Fibroblast of skin of back (primary cell): ENCODE data around the gene CCDC102B. TPM values are rescaled to one million over a fixed set of nuclear protein-coding genes. Genes with fewer than 3 reads are reported as not detected.
A peak's percentile ranks its signal among the peaks of the same experiment; 100 is the strongest.
"Not testable (repeated sequence)": the region's sequence is repeated elsewhere in the genome, so short reads cannot be mapped to it uniquely, and the experiment has no call there.

ENCODE experiments used
- DNase-seq: peaks from one replicate; pipeline ENCODE4 v3.0.0-alpha.2; 2013
- polyA plus RNA-seq, 2 experiments: library from polyadenylated mRNA; unstranded; fragments of 120-200 nt; gene quantifications; one replicate each; pipeline ENCODE4 v1.2.1, GENCODE V29; 2013; ENCODE audit not compliant: insufficient read length in 2 of 2

The CCDC102B gene
- polyA plus RNA-seq (2013, experiment 1 of 2; ENCODE audit: insufficient read length), result 3.3 TPM
- polyA plus RNA-seq (2013, experiment 2 of 2; ENCODE audit: insufficient read length), result 4.3 TPM

GRCh38 chr18:68797871-68798270 is at the start of gene CCDC102B:
TSS of gene CCDC102B (plus strand) at chr18:68798080. CDS start at chr18:68836764, 38,684 bp downstream.
- peak; percentile 73 for DNase-seq

- DNase-seq, result peak; percentile 53
These were observed 40.8 kb upstream of the CCDC102B start for GRCh38 chr18:68757126-68757525.

DNA sequence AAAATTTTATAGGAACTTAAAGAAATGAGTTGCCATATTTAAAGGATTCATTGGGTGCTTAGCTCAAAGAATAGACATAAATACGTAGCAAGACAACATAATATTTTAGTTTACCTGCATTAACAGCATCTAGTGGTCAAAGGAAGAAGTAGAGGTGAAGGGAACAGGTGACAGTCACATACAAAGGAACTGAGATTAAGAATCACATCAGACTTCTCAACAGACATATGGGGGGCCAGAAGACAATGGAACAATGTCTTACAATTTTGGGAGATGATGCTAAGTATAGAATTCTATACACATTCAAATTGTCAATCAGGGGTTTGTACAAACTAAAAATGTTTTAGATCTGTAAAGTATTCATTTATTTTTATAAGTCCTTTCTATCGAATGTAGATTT is 38.6 kb upstream of the CCDC102B start:
- DNase-seq, result no peak

- peak; percentile 84 for DNase-seq
These were observed 34.8 kb upstream of the CCDC102B start for GRCh38 chr18:68763083-68763482.

DNA sequence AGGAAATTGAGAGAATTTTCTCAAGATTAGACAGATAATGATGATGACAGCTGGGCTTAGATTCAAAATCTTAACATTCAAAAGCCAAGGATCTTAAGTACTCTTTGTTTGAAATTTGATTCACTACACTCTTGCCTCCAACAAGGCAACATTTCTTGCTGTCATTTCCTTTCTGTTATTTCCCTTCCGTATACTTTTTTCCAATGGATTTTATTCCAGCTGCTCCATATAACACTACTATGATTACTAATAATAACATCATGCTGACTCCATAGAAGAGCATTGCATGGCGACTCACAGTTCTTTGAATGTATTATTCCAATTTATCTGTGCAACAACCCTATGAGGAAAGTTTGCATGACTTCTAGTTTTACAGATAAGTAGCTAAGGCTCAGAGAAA is 33.9 kb upstream of the CCDC102B start:
- DNase-seq, result peak; percentile 69

GRCh38 chr18:68766433-68766832 is 31.4 kb upstream of the CCDC102B start:
- DNase-seq, result no peak

DNA sequence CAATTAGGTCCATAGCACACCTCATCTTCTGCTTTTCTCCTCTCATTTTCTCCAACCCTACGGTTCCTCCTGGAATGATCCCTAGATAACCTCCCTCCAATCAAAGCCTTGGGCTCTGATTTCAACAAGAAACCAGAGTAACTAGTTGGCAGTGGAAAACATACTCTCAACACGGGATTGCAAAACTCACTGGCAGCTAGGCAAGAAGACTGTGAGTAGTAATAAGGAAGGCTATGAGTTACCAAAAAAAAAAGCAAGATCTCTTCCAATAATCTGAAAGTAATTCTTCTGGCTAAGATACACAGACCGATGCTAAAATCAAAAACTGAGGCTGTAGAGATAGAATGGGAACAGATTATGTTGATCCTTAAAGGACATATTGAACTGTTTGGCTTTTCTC is 28.4 kb upstream of the CCDC102B start:
- DNase-seq, result no peak

DNA sequence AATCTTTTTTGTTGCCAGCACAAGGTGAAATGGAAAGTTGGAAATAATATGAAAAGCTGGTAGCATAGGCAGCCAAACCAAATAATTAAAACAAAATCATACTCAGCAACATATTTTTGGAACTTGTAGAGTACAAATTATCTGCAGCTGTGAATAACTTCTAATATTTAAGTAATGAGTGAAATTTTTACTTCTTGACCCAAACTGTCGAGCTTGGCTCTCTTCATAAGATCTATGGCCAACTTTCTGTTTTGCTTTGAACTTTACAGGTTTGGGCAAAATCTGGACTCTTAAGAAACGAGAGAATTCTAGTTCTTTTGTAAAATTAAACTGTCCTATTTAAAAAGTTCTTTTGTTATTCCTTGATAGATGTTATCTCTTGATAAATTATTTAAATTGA is 25.6 kb upstream of the CCDC102B start:
- no peak for DNase-seq

DNA sequence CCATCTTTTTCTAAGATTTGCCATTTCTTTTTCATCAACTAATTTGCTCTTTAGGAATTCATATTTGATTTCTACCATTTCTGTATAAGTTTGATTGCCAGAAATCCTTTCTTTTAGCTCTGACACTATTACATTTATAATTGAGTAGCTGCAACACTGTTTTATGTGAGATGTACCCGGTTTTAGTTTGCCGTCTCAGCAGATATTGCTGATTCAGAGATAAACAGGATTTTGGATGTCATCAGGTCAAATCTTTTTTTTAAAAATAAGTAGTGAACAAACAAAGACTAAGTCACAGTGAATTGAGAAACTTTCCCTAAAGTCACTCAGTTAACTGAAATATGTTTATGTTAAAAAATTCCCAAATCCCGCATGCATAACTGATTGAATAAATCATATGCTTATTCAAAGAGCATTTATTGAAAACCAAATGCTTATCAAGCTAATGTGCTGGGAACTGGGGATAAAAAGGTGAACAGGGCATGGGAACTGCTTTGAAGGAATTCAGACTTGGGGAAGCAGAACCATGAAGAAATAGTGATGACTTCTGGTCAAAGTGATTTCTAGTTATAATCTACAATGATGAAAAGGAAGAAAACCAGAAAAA is 19.5 kb upstream of the CCDC102B start:
- no peak for DNase-seq

DNA sequence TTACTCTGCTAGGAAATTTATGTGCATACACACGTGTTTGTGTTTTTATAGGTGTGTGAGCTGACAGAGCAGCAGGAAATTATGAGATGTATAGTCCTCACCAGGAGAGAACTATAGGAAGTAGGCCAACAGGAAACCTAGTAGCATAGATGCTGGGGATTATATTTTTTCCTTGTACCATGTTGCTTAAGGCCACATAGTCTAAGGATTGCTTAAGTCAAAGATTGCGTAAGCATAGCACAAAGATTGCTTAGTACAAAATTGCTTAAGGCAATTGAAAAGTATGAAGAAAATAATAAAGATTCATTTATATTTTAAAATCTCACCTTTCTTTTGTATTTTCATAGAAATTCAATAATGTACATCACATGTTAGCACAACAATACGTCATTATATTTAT is 18.7 kb upstream of the CCDC102B start:
- DNase-seq, result no peak

GRCh38 chr18:68780802-68781635 is 16.9 kb upstream of the CCDC102B start:
- no peak for DNase-seq

- DNase-seq, result no peak
These were observed 14.4 kb upstream of the CCDC102B start for GRCh38 chr18:68783506-68783905.

GRCh38 chr18:68784071-68784470 is 13.8 kb upstream of the CCDC102B start:
- DNase-seq, result no peak

DNA sequence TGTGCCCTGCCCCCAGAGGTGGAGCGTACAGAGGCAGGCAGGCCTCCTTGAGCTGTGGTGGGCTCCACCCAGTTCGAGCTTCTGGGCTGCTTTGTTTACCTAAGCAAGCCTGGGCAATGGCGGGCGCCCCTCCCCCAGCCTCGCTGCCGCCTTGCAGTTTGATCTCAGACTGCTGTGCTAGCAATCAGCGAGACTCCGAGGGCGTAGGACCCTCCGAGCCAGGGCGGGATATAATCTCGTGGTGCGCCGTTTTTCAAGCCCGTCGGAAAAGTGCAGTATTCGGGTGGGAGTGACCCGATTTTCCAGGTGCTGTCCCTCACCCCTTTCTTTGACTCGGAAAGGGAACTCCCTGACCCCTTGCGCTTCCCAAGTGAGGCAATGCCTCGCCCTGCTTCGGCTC is 7.6 kb upstream of the CCDC102B start:
- not testable (repeated sequence) for DNase-seq

GRCh38 chr18:68791801-68792200 is 6.1 kb upstream of the CCDC102B start:
- peak; percentile 15 for DNase-seq

GRCh38 chr18:68793951-68794350 is 3.9 kb upstream of the CCDC102B start:
- no peak for DNase-seq

DNA sequence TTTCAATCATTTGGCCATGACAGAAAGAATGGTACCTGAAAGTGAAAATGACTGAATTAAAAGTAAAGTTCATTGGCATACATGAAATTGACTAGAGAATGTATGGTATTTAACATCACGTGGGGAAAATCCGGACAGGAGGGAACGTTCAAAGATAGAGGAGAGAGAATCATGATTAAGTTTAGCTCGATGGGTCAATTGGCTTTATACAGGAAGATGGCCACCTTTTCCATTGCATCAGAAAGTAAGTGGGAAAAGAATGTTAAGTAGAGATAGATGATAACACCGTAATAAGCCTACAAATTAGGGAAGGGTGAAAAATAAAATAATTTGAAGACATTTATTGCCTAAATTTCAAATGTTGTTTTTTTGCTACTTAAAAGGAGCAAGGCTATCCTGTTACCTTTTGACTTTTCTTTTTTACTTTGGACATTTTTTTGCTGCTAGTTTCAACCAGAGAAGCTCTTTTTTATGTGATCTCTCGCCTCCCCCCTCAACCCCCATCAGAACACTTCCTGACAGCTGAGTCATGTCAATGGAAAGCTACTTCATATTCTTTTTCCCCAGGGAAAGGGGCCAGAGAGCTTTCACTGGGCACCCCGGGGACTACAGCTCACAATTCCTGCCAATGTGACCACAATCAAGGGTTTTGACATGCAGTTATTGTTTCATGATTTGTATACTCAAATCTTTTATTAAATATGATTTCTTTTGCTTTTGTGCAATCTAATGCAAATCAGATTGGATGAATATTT is 767 bp upstream of the CCDC102B start:
- DNase-seq, result peak; percentile 95

- no peak for DNase-seq
These were observed 2.2 kb downstream of the CCDC102B start for GRCh38 chr18:68800075-68800474.

DNA sequence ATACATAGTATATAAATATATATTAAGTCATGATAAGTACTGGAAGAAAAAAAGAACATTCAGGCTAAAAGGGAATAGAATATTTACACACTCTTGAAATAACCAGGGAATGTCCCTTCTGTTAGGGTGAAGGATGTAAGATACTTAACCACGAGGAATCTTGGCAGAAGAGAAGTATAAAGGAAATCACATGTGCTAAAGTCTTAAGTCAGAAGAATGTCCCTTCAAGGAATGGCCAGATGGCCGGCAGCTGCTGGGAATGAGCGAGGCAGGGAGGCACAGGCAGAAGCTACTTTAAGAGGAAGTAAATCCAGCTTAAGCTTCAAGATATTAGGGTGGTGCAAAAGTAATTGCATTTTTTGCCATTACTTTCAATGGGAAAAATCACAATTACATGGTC is 5.5 kb downstream of the CCDC102B start:
- DNase-seq, result peak; percentile 75

GRCh38 chr18:68817584-68817983 is 19.7 kb downstream of the CCDC102B start:
- DNase-seq, result no peak

- no peak for DNase-seq
These were observed 20.7 kb downstream of the CCDC102B start for GRCh38 chr18:68818584-68818983.

DNA sequence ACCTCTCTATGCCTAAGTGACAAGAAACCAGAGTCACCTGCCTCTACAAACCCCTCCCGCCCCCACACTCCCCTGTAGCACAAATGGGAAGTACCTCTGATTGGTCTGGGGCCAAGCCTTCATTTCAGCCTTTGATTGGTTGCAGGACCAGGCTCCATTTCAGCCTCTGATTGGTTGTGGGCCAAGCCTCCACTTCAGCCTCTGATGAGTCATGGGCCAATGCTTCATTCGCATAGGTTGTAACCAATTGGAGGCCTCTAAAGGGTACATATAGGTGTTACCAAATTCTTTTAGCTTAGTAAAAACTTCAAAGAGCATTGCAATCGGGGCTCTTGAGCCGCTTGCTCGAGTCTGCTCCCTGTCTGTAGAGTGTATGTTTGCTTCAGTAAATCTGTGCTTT is 25.0 kb downstream of the CCDC102B start:
- no peak for DNase-seq

DNA sequence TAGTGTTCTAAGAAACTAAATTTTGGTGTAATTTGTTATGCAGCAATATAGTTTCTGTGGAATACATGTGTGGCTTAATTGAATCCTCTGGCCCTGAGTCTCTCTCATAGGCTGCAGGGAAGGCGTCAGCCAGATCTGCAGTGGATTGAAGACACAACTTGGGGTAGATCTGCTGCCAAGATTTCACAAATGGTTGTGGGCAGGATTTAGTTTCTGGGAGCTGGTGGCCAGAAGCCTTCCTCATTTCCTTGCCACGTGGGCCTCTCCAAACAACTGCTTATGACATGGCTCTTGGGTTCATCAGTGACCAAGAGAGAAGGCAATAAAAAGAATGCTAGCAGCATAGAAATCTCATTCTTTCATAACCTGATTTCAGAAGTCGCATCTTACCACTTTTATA is 28.2 kb downstream of the CCDC102B start:
- peak; percentile 21 for DNase-seq
